D341Med (cell line): ENCODE measurements around the gene CFAP92.
"Not testable (repeated sequence)": the region's sequence is repeated elsewhere in the genome, so short reads cannot be mapped to it uniquely, and the experiment has no call there.

Experiments used
- DNase-seq: peaks from one replicate; pipeline ENCODE4 v3.0.0; 2012; ENCODE audit warnings: low spot score

CFAP92 gene

GRCh38 chr3:128935922-128936321, 58.0 kb downstream of the CFAP92 start:
- DNase-seq, result no peak

- no peak for DNase-seq
These were observed 60.0 kb downstream of the CFAP92 start for GRCh38 chr3:128933922-128934253.

GRCh38 chr3:128933213-128933921, 60.5 kb downstream of the CFAP92 start:
- no peak for DNase-seq

GRCh38 chr3:128932516-128933212, 61.2 kb downstream of the CFAP92 start:
- no peak for DNase-seq

- DNase-seq, result no peak
These were observed 62.8 kb downstream of the CFAP92 start for GRCh38 chr3:128931046-128931445.

- no peak for DNase-seq
These were observed 64.5 kb downstream of the CFAP92 start for GRCh38 chr3:128929364-128929763.

- not testable (repeated sequence) for DNase-seq
These were observed 69.9 kb downstream of the CFAP92 start for GRCh38 chr3:128923986-128924385.

- no peak for DNase-seq
These were observed 70.3 kb downstream of the CFAP92 start for GRCh38 chr3:128923576-128923975.

- DNase-seq, result no peak
These were observed 70.9 kb downstream of the CFAP92 start for GRCh38 chr3:128922804-128923459.

GRCh38 chr3:128919988-128920387, 73.9 kb downstream of the CFAP92 start:
- DNase-seq, result no peak

GRCh38 chr3:128917291-128917690, 76.6 kb downstream of the CFAP92 start:
- DNase-seq, result no peak

GRCh38 chr3:128914966-128915645, 78.8 kb downstream of the CFAP92 start:
- no peak for DNase-seq

GRCh38 chr3:128911911-128912310, 82.0 kb downstream of the CFAP92 start:
- DNase-seq, result no peak

- no peak for DNase-seq
These were observed 83.9 kb downstream of the CFAP92 start for GRCh38 chr3:128910006-128910405.

- no peak for DNase-seq
These were observed 84.9 kb downstream of the CFAP92 start for GRCh38 chr3:128908951-128909350.

GRCh38 chr3:128907706-128908445, 86.0 kb downstream of the CFAP92 start:
- no peak for DNase-seq

- no peak for DNase-seq
These were observed 86.9 kb downstream of the CFAP92 start for GRCh38 chr3:128906804-128907525.

GRCh38 chr3:128906031-128906803, 87.7 kb downstream of the CFAP92 start:
- no peak for DNase-seq

- DNase-seq, result no peak
These were observed 90.4 kb downstream of the CFAP92 start for GRCh38 chr3:128903501-128903900.

GRCh38 chr3:128902426-128902825, 91.5 kb downstream of the CFAP92 start:
- no peak for DNase-seq
